ENCODE measurements around the gene SLC27A2. TPM values are rescaled to one million over a fixed set of nuclear protein-coding genes. Genes with fewer than 3 reads are reported as not detected.

Gene SLC27A2
- total RNA-seq, 1 donor from 2014 or later, result 2.9 TPM

Other genes starting within 250 kb of the SLC27A2 start
- gene ATP8B4, start 63.0 kb upstream of the SLC27A2 start, total RNA-seq, result 9.0 TPM
- 4.8 TPM for gene HDC, start 83.5 kb downstream of the SLC27A2 start, total RNA-seq
- 17.8 TPM for gene GABPB1, start 173.0 kb downstream of the SLC27A2 start, total RNA-seq
- gene USP8, start 242.2 kb downstream of the SLC27A2 start, total RNA-seq, result 74.6 TPM